ENCODE measurements around the gene CA5B. TPM values are rescaled to one million over a fixed set of nuclear protein-coding genes. Genes with fewer than 3 reads are reported as not detected.
"Not testable (repeated sequence)": the region's sequence is repeated elsewhere in the genome, so short reads cannot be mapped to it uniquely, and the experiment has no call there.

Gene CA5B
- total RNA-seq, 1 experiment from 2014 or later = 8.3 TPM

GRCh38 chrX:15758140-15758539 lies 20.1 kb downstream of the CA5B start:
- H4K91ac ChIP-seq (ENCODE audit: insufficient read length, low read depth, low read length) = no peak overlapping the region
- WGBS (ENCODE audit: extremely low coverage, insufficient read length, low lambda C conversion rate) = no CpG with 5 or more reads among the region's 4 CpGs
- H4K20me1 ChIP-seq (ENCODE audit: control insufficient read depth, insufficient read depth, insufficient read length) = no peaks in the 10 kb centered on the region
- no peak overlapping the region for H2AK5ac ChIP-seq (ENCODE audit: insufficient read length, low read length)
- H3K27ac ChIP-seq (ENCODE audit: insufficient read length, low read depth, low read length) = no peak overlapping the region
- H4K5ac ChIP-seq (ENCODE audit: insufficient read length, low read depth, low read length) = no peak overlapping the region
- no peak overlapping the region for H2BK120ac ChIP-seq (ENCODE audit: low read depth, low read length, poor library complexity, severe bottlenecking)
- H3K4ac ChIP-seq (ENCODE audit: low read depth, low read length) = no peak overlapping the region
- H3K18ac ChIP-seq (ENCODE audit: insufficient read length, low read depth, low read length) = no peak overlapping the region
- H3K9me3 Mint-ChIP-seq = peaks cover 0 to 2% of the 10 kb centered on the region in 2 experiments; a peak in 1 of 5 replicates
- H3K23me2 ChIP-seq (ENCODE audit: insufficient read length, low read depth, low read length, poor library complexity, severe bottlenecking) = no peaks in the 10 kb centered on the region
- no peaks in the 10 kb centered on the region; the same call in 1 of the 2 replicates for H3K27me3 Mint-ChIP-seq (ENCODE audit: low read depth)
- H2BK5ac ChIP-seq (ENCODE audit: insufficient read length, low read length) = no peak overlapping the region
- H3K27ac Mint-ChIP-seq = peak overlapping the region in 1 of 3 experiments; percentile 25; a peak in 2 of 7 replicates
- H3K36me3 Mint-ChIP-seq (ENCODE audit: insufficient read depth in 1 of 3, low read depth in 3 of 3) = peaks cover 0 to 12% (median 4%) of the 10 kb centered on the region in 3 experiments; a peak in 6 of 7 replicates
- no peak overlapping the region for H3K4me2 ChIP-seq (ENCODE audit: insufficient read depth, insufficient read length, low read length)
- no peaks in the 10 kb centered on the region for H3K9me3 ChIP-seq (ENCODE audit: control insufficient read depth, low read depth, low read length)
- no peak overlapping the region for H3K4me3 Mint-ChIP-seq
- H3K4me1 Mint-ChIP-seq = peaks cover 29 to 44% of the 10 kb centered on the region in 2 experiments
- no peak overlapping the region for H3K56ac ChIP-seq (ENCODE audit: insufficient read length, low read depth, low read length)
- no peak overlapping the region for H2BK20ac ChIP-seq (ENCODE audit: low read depth, low read length, poor library complexity, severe bottlenecking)
- no peaks in the 10 kb centered on the region for H3K79me1 ChIP-seq (ENCODE audit: insufficient read depth, low read depth, low read length, poor library complexity, severe bottlenecking)
- no peaks in the 10 kb centered on the region for H3K27me3 ChIP-seq (ENCODE audit: insufficient read depth, low read length)
- no peaks in the 10 kb centered on the region for H3K79me2 ChIP-seq (ENCODE audit: insufficient read depth, low read length)
- no peak overlapping the region for H2AFZ ChIP-seq (ENCODE audit: low read length)
- no peak overlapping the region for H2BK12ac ChIP-seq (ENCODE audit: insufficient read length, low read depth, low read length)
- no peak overlapping the region for H3K14ac ChIP-seq (ENCODE audit: insufficient read depth, low read length)
- H4K8ac ChIP-seq (replicated peaks; ENCODE audit: insufficient read length, low read depth, low read length) = no peak overlapping the region
- no peak overlapping the region for H2BK15ac ChIP-seq (ENCODE audit: low read depth, low read length)
- DNase-seq = no peak
- no peaks in the 10 kb centered on the region; the same call in 1 of the 2 replicates for H3K4me1 ChIP-seq (ENCODE audit: insufficient read depth, low read length)
- no peak overlapping the region for H3K9ac ChIP-seq (ENCODE audit: extremely low read depth, insufficient read length, low read length)
- TF ChIP-seq CTCF (conservative IDR thresholded peaks at IDR 0.05) = no peak
- H3T11ph ChIP-seq (ENCODE audit: low read length) = no peak overlapping the region
- H3K23ac ChIP-seq (ENCODE audit: insufficient read length, low read depth, low read length) = no peak overlapping the region

- Mint-ChIP-seq H3K27ac (peak overlapping the region in 1 of 3 experiments; percentile 1; a peak in 1 of 7 replicates), H3K4me1 (peaks cover 18 to 28% of the 10 kb centered on the region in 2 experiments), H3K36me3 (ENCODE audit: insufficient read depth in 1 of 3, low read depth in 3 of 3) (peaks cover 4 to 25% (median 10%) of the 10 kb centered on the region in 3 experiments; a peak in 6 of 7 replicates)
- H3K9ac ChIP-seq (ENCODE audit: extremely low read depth, insufficient read length, low read length); H3K23ac ChIP-seq (ENCODE audit: insufficient read length, low read depth, low read length); H3T11ph ChIP-seq (ENCODE audit: low read length); H4K8ac ChIP-seq (replicated peaks; ENCODE audit: insufficient read length, low read depth, low read length); H2BK12ac ChIP-seq (ENCODE audit: insufficient read length, low read depth, low read length); H4K20me1 ChIP-seq (ENCODE audit: control insufficient read depth, insufficient read depth, insufficient read length); H2AK5ac ChIP-seq (ENCODE audit: insufficient read length, low read length); H3K9me3 Mint-ChIP-seq; H3K4me1 ChIP-seq (ENCODE audit: insufficient read depth, low read length); H3K27ac ChIP-seq (ENCODE audit: insufficient read length, low read depth, low read length); H3K23me2 ChIP-seq (ENCODE audit: insufficient read length, low read depth, low read length, poor library complexity, severe bottlenecking); H3K27me3 Mint-ChIP-seq (ENCODE audit: low read depth); H2BK20ac ChIP-seq (ENCODE audit: low read depth, low read length, poor library complexity, severe bottlenecking); H2BK120ac ChIP-seq (ENCODE audit: low read depth, low read length, poor library complexity, severe bottlenecking); H3K79me1 ChIP-seq (ENCODE audit: insufficient read depth, low read depth, low read length, poor library complexity, severe bottlenecking); H3K4me3 Mint-ChIP-seq; H3K27me3 ChIP-seq (ENCODE audit: insufficient read depth, low read length); H4K5ac ChIP-seq (ENCODE audit: insufficient read length, low read depth, low read length); DNase-seq; H3K79me2 ChIP-seq (ENCODE audit: insufficient read depth, low read length); H3K4me2 ChIP-seq (ENCODE audit: insufficient read depth, insufficient read length, low read length); H2BK5ac ChIP-seq (ENCODE audit: insufficient read length, low read length); H3K14ac ChIP-seq (ENCODE audit: insufficient read depth, low read length); H3K56ac ChIP-seq (ENCODE audit: insufficient read length, low read depth, low read length); H2BK15ac ChIP-seq (ENCODE audit: low read depth, low read length); H4K91ac ChIP-seq (ENCODE audit: insufficient read length, low read depth, low read length); H3K18ac ChIP-seq (ENCODE audit: insufficient read length, low read depth, low read length); H3K9me3 ChIP-seq (ENCODE audit: control insufficient read depth, low read depth, low read length); H3K4ac ChIP-seq (ENCODE audit: low read depth, low read length); H2AFZ ChIP-seq (ENCODE audit: low read length): not testable (repeated sequence)
- WGBS (ENCODE audit: extremely low coverage, insufficient read length, low lambda C conversion rate) = no CpG with 5 or more reads among the region's 6 CpGs
Measured at GRCh38 chrX:15759886-15760285, 21.8 kb downstream of the CA5B start.

Data from H9 (cell line).